Astrocyte of the spinal cord (primary cell): ENCODE data around the gene LRRC15.

Source experiments
- DNase-seq: peaks from one replicate; pipeline ENCODE4 v3.0.0; 2011; ENCODE audit warnings: low read depth, low spot score
- H3K4me3 ChIP-seq: 2 replicates; pipeline ENCODE4 v1.5.1; 2011; ENCODE audit warnings: low read depth, mild to moderate bottlenecking, low read length, moderate library complexity
- in situ Hi-C: cut with HindIII; loops from 2 replicates; pipeline ENCODE4 v1.10.0; 2017; ENCODE audit warnings: low sequenced_read_pairs
- TF ChIP-seq, protein P1 (sequence below): IDR thresholded peaks from 2 replicates; pipeline ENCODE4 v1.5.1; 2012; ENCODE audit warnings: low read depth, mild to moderate bottlenecking, low read length, inconsistent platforms

Gene LRRC15

DNA sequence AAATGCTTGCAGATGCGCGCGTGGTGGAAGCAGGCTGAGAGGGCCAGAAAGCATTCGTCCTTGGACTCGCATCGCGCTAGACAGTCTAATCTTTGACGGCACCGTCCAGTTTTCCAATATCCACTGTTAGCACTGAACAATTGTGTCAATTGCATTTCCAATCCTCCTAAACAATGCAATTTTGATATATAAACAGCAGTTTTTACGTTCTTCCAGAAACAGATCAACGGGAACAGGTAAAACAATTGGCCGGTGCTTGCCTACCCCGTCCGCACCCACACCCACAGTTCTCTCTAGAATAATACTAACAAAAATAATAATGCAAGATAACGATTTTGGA is 35.6 kb downstream of the LRRC15 start:
- TF ChIP-seq, protein P1, sequence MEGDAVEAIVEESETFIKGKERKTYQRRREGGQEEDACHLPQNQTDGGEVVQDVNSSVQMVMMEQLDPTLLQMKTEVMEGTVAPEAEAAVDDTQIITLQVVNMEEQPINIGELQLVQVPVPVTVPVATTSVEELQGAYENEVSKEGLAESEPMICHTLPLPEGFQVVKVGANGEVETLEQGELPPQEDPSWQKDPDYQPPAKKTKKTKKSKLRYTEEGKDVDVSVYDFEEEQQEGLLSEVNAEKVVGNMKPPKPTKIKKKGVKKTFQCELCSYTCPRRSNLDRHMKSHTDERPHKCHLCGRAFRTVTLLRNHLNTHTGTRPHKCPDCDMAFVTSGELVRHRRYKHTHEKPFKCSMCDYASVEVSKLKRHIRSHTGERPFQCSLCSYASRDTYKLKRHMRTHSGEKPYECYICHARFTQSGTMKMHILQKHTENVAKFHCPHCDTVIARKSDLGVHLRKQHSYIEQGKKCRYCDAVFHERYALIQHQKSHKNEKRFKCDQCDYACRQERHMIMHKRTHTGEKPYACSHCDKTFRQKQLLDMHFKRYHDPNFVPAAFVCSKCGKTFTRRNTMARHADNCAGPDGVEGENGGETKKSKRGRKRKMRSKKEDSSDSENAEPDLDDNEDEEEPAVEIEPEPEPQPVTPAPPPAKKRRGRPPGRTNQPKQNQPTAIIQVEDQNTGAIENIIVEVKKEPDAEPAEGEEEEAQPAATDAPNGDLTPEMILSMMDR: no peak
- H3K4me3 ChIP-seq: no peak overlapping the region
- DNase-seq: no peak
- in situ Hi-C loops: no loop called here

DNA sequence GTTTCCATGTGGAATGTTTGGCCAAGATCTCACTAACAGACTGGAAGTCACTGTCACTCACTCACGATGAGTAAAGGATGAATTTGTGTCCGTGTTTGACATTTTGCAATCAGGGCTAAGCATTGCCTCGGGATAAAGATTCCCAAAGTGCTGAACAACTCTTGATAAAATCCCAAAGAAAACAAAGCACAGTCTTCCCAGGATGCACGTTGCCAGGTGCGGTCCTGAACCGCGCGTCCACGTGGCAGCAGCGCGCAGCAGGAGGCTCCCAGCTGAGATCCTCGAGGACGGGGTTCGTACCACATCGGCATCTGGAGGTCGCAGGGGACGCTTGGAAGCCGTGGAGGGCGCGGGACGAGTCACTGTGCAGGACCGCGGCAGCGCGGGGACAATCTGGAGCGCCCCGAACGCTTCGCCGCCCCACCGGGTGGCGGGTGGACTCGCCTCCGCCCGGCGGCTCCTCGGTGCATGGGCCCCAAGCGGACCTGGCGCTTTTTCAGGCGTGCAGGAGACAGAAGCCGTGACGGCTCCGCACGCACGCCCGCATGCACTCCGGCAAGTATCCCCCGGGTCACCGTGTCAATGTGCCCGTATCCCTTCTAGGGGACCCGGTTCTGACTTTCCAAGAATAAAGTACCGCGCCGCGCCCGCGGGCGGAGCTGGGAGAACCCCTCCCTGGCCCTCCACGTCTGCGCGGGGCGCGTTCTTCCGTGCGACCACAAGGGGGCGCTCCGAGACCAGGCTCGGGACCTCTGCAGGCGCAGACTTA is 36.1 kb downstream of the LRRC15 start:
- DNase-seq: peak; percentile 86
- peak overlapping the region; percentile 46 for H3K4me3 ChIP-seq
- in situ Hi-C loops: no loop called here
- TF ChIP-seq, protein P1: peak; percentile 96

DNA sequence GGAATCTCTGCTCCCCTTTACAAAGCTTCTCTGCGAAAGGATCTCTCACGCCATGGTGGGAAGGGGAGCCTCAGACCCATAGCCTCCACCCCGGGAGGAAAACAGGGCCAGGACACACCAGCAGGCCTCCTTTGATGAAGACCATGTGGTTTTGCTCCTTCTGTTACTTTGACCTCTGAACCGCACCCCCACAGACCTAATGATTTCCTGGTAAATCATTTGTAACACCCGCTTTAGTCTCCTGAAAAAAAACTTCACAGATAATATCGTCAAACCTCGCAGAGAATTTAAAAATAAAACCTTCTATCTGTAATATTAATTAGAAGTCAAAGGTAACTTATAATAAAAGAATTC is 36.7 kb downstream of the LRRC15 start:
- no peak overlapping the region for H3K4me3 ChIP-seq
- in situ Hi-C loops: no loop called here
- no peak for DNase-seq
- TF ChIP-seq, protein P1: no peak

DNA sequence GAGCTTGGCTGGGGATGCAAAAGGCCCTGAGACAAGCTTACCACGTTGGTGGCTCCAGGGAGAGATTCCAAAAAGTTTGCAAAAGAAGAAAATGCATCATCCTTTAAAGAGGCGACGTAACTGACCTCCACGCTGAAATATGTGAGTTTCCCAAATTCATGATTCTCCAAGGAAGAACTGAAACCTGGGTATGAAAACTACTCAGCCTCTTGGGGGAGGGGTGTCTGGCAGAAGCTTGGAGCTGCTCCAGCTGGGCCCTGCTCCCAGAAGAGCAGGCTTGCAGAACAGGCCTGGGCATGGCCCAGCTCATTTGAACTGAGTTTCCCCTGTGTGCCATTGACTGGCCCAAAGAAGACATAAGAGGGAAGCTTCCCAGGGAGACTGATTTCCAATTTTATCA is 39.0 kb downstream of the LRRC15 start:
- TF ChIP-seq, protein P1: no peak
- DNase-seq: no peak
- H3K4me3 ChIP-seq: no peak overlapping the region
- in situ Hi-C loops: no loop called here

DNA sequence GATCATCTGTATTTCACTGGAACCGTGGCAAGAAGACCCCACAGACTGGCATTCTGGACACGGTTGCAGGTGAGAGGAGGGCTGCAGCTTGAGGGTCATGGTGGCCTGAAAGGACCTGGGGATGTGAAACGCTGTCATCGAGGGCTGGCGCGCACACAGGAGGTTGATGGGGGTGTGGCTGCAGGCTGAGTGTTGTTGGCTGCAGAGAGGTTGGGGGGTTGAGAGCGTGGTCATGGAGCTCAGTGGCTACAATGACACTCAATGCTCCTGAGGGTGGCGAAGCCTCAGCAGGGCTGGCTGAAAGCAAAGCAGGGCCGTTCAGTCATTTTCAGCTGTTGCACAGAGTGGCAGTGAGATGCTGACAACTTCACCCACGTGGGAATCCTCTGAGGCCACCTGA is 39.4 kb downstream of the LRRC15 start:
- in situ Hi-C loops: no loop called here
- DNase-seq: no peak
- H3K4me3 ChIP-seq: no peak overlapping the region
- TF ChIP-seq, protein P1: no peak

DNA sequence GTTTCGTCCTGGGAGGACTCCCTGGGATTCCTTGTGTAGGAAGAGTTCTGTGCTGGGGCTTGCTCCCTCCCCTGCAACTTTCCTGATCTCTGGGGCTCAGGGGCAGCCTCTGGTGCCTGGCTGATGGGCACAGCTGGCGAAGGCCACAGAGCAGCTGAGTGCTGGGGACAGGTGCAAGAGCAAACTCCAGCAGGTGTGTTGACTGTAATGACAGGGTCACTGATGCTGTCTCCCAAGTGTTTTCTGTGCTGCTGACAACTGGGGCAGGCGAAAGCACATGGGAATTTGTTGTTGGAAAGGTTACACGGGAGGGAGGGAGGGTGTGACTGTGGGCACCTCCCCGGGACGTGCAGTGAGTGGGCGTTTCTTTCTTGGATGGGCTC is 40.0 kb downstream of the LRRC15 start:
- TF ChIP-seq, protein P1: no peak
- H3K4me3 ChIP-seq: no peak overlapping the region
- no peak for DNase-seq
- in situ Hi-C loops: no loop called here
